ENCODE data around the gene PIAS1.

DNA sequence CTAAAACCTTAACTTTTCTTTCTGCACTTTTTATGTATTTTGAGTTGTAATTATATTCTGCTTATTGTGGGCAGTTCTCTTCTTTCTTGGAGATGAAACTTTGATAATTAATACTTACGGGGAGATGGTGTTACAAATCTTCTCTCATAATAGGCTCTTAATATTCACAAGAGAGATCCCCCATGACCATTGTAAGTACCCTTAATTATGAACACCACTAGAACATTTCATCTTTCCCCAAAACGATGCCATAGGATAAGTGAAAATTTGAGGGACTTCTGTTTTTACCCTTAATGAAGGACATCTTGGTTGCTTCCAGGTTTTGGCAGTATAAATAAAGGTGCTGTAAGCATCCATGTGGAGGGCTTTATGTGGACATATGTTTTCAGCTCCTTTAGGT, 60.7 kb downstream of the PIAS1 start:
- TF ChIP-seq NONO (IDR thresholded peaks at IDR 0.05; ENCODE audit: low read depth in 2 of 2, low read length in 1 of 2): no peak
- TF ChIP-seq PML (IDR thresholded peaks at IDR 0.05; ENCODE audit: low read length): no peak
- no peak for TF ChIP-seq KDM4B (IDR thresholded peaks at IDR 0.05; ENCODE audit: borderline replicate concordance in 2 of 2, low read depth in 1 of 2)

All from K562 (cell line).